ENCODE data around the gene ANKRD29. TPM values are rescaled to one million over a fixed set of nuclear protein-coding genes. Genes with fewer than 3 reads are reported as not detected.

ANKRD29 gene
- total and polyA plus RNA-seq, 2 donors (not counting 3 experiments of a cell fraction or from before 2014, with no cell fraction given) = 0.03 to 2.6 TPM

- Histone ChIP-seq H3K36me3 (ENCODE audit: control insufficient read depth in 2 of 2, extremely low read depth in 1 of 2, insufficient read depth in 2 of 2, low read length in 2 of 2) (no peaks in the 10 kb centered on the region), H3K9me3 (replicated peaks; ENCODE audit: control insufficient read depth, insufficient read depth, low read length) (no peaks in the 10 kb centered on the region), H2AFZ (ENCODE audit: low read depth, low read length) (peak overlapping the region; percentile 59), H4K20me1 (replicated peaks; ENCODE audit: control insufficient read depth, extremely low read depth, insufficient read depth, low read length) (no peaks in the 10 kb centered on the region), H3K9ac (replicated peaks; ENCODE audit: extremely low read depth, insufficient read depth, low read length) (no peak overlapping the region), H3K4me3 (replicated peaks in 1 of 3; ENCODE audit: insufficient read depth in 1 of 3, low read depth in 1 of 3, low read length in 3 of 3) (no peak overlapping the region), H3K27ac (ENCODE audit: insufficient read depth, low read depth, low read length) (no peak overlapping the region), H3K27me3 (ENCODE audit: control insufficient read depth in 2 of 2, insufficient read depth in 2 of 2, low read length in 2 of 2) (peaks cover 0 to 3% of the 10 kb centered on the region in 2 experiments), H3K4me1 (ENCODE audit: control insufficient read depth, extremely low read depth, insufficient read depth, low read length) (peaks cover 11% of the 10 kb centered on the region), H3K9me1 (replicated peaks; ENCODE audit: control insufficient read depth, extremely low read depth, insufficient read depth, low read length) (no peaks in the 10 kb centered on the region), H3K79me2 (ENCODE audit: control insufficient read depth, insufficient read depth, low read length) (no peaks in the 10 kb centered on the region), H3K4me2 (ENCODE audit: insufficient read depth, low read length) (no peak overlapping the region)
- TF ChIP-seq MAX (IDR thresholded peaks at IDR 0.05; ENCODE audit: insufficient read depth, insufficient read length) (no peak), POLR2AphosphoS5 (IDR thresholded peaks at IDR 0.05; ENCODE audit: insufficient read depth, low read depth, low read length) (no peak), GATA2 (IDR thresholded peaks at IDR 0.05; ENCODE audit: insufficient read depth, insufficient read length, low read depth, low read length) (no peak), FOS (IDR thresholded peaks at IDR 0.05; ENCODE audit: borderline replicate concordance, insufficient read depth, low read length) (no peak), MYC (IDR thresholded peaks at IDR 0.05; ENCODE audit: low read depth, low read length) (no peak), EZH2 (IDR thresholded peaks at IDR 0.05; ENCODE audit: borderline replicate concordance, low read depth, low read length, severe bottlenecking) (no peak), JUN (IDR thresholded peaks at IDR 0.05; ENCODE audit: borderline replicate concordance, insufficient read depth, insufficient read length, low read depth) (no peak), POLR2A (IDR thresholded peaks at IDR 0.05; ENCODE audit: low read depth, low read length) (no peak)
- TF ChIP-seq, protein P1, sequence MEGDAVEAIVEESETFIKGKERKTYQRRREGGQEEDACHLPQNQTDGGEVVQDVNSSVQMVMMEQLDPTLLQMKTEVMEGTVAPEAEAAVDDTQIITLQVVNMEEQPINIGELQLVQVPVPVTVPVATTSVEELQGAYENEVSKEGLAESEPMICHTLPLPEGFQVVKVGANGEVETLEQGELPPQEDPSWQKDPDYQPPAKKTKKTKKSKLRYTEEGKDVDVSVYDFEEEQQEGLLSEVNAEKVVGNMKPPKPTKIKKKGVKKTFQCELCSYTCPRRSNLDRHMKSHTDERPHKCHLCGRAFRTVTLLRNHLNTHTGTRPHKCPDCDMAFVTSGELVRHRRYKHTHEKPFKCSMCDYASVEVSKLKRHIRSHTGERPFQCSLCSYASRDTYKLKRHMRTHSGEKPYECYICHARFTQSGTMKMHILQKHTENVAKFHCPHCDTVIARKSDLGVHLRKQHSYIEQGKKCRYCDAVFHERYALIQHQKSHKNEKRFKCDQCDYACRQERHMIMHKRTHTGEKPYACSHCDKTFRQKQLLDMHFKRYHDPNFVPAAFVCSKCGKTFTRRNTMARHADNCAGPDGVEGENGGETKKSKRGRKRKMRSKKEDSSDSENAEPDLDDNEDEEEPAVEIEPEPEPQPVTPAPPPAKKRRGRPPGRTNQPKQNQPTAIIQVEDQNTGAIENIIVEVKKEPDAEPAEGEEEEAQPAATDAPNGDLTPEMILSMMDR (IDR thresholded peaks at IDR 0.05; ENCODE audit: extremely low read depth in 1 of 2, insufficient read depth in 1 of 2, low read depth in 1 of 2, low read length in 2 of 2) = no peak
- intact Hi-C loops (cut with micrococcal nuclease) (no loop called here), dilution Hi-C loops (cut with MboI; ENCODE audit: extremely low pct_ligation_motif_present, low sequenced_read_pairs) (no loop called here)
- ChIA-PET POLR2A (interaction anchor here (1.0 kb wide), 1 partner anchor 10 kb away, joined by 3 read pairs; the partner anchor contains the start of gene NPC1), CTCF (no interaction called here)
- BruUV-seq (replicated peaks) = no TSS peak
- DNase-seq (ENCODE audit: low read depth, low spot score) (no peak), FAIRE-seq (no peak)
These were observed 66.5 kb downstream of the ANKRD29 start for GRCh38 chr18:23596183-23596582.
